IMR-90 (cell line): ENCODE data around the gene HINT2. TPM values are rescaled to one million over a fixed set of nuclear protein-coding genes. Genes with fewer than 3 reads are reported as not detected.

ENCODE experiments used
- ATAC-seq: fragments of 200-7000 bp; cut with Tn5 transposase; 2 replicates; pipeline ENCODE4 v1.9.1; 2020; ENCODE audit warnings: low read depth, mild to moderate bottlenecking, moderate library complexity
- BruUV-seq: library from RNA; stranded (reverse); fragments of 400-500 nt; replicated peaks from 2 replicates; lab custom pipeline; 2021; lab: Mats Ljungman, UMichigan
- CTCF ChIA-PET: fragments of 300-600 bp; formaldehyde crosslinking; extraction: SDS; loops from one replicate; lab custom pipeline; 2021; ENCODE audit warnings: antibody characterized with exemption; lab: Yijun Ruan, JAX
- POLR2A ChIA-PET: fragments of 300-600 bp; sonication (Branson Sonifier 250); formaldehyde crosslinking; loops from one replicate; lab custom pipeline; 2022; ENCODE audit warnings: antibody characterized with exemption; ENCODE audit not compliant: unreplicated experiment; lab: Charles Lee
- DNase-seq: peaks from one replicate; pipeline ENCODE4 v3.0.0; 2013
- H2AFZ ChIP-seq: replicated peaks from 2 replicates; pipeline ENCODE3; 2013; ENCODE audit warnings: low read length, mild to moderate bottlenecking; ENCODE audit not compliant: poor library complexity
- H2AK5ac ChIP-seq: 2 replicates; pipeline ENCODE4 v1.6.1; 2013; ENCODE audit warnings: low read depth, low read length, inconsistent platforms
- H2AK9ac ChIP-seq: replicated peaks from 2 replicates; pipeline ENCODE3; 2013; ENCODE audit warnings: mild to moderate bottlenecking, low read depth, low read length, moderate library complexity; ENCODE audit not compliant: poor library complexity
- H2BK120ac ChIP-seq: 2 replicates; pipeline ENCODE4 v1.6.1; 2013; ENCODE audit warnings: low read depth, low read length, inconsistent platforms
- H2BK15ac ChIP-seq: 3 replicates; pipeline ENCODE4 v1.6.1; 2013; ENCODE audit warnings: low read depth, low read length, inconsistent platforms
- H2BK20ac ChIP-seq: 2 replicates; pipeline ENCODE4 v1.6.1; 2013; ENCODE audit warnings: low read depth, mild to moderate bottlenecking, inconsistent platforms, low read length, moderate library complexity
- H2BK5ac ChIP-seq: 2 replicates; pipeline ENCODE4 v1.6.1; 2013; ENCODE audit warnings: mild to moderate bottlenecking, low read depth, low read length, inconsistent platforms; ENCODE audit not compliant: poor library complexity, severe bottlenecking
- H3K14ac ChIP-seq: replicated peaks from 2 replicates; pipeline ENCODE4 v1.6.1; 2013; ENCODE audit warnings: low read depth, low read length, inconsistent platforms
- H3K18ac ChIP-seq: 2 replicates; pipeline ENCODE4 v1.6.1; 2013; ENCODE audit warnings: low read depth, low read length, control low read depth
- H3K23ac ChIP-seq: 2 replicates; pipeline ENCODE4 v1.6.1; 2013; ENCODE audit warnings: low read depth, low read length, inconsistent platforms
- H3K27ac ChIP-seq: 2 replicates; pipeline ENCODE4 v1.5.1; 2013; ENCODE audit warnings: mild to moderate bottlenecking, control low read depth, low read length; ENCODE audit not compliant: insufficient read depth
- H3K27me3 ChIP-seq: 2 replicates; pipeline ENCODE4 v1.6.1; 2013; ENCODE audit warnings: low read length; ENCODE audit not compliant: control insufficient read depth, insufficient read depth
- H3K36me3 ChIP-seq: 2 replicates; pipeline ENCODE4 v1.6.1; 2013; ENCODE audit warnings: low read length, mixed read lengths; ENCODE audit not compliant: control insufficient read depth, insufficient read depth
- H3K4ac ChIP-seq: 2 replicates; pipeline ENCODE4 v1.6.1; 2013; ENCODE audit warnings: low read depth, low read length, inconsistent platforms
- H3K4me1 ChIP-seq: 2 replicates; pipeline ENCODE4 v1.6.1; 2013; ENCODE audit warnings: low read length, mixed read lengths; ENCODE audit not compliant: control insufficient read depth, insufficient read depth
- H3K4me2 ChIP-seq: 2 replicates; pipeline ENCODE4 v1.6.1; 2013; ENCODE audit warnings: low read depth, mild to moderate bottlenecking, control low read depth, low read length, moderate library complexity
- H3K4me3 ChIP-seq: 2 replicates; pipeline ENCODE4 v1.5.1; 2013; ENCODE audit warnings: low read depth, mild to moderate bottlenecking, control low read depth, low read length, moderate library complexity; ENCODE audit not compliant: insufficient read depth
- H3K56ac ChIP-seq: 2 replicates; pipeline ENCODE4 v1.6.1; 2013; ENCODE audit warnings: low read length, inconsistent platforms; ENCODE audit not compliant: insufficient read depth; ENCODE audit errors: extremely low read depth
- H3K79me1 ChIP-seq, 2 experiments: 2 replicates each; pipeline ENCODE4 v1.6.1; 2013; ENCODE audit warnings: low read length in 2 of 2, inconsistent platforms in 1 of 2, low read depth in 1 of 2
- H3K9ac ChIP-seq: 2 replicates; pipeline ENCODE4 v1.6.1; 2013; ENCODE audit warnings: low read depth, low read length, control low read depth
- H3K9me1 ChIP-seq: 2 replicates; pipeline ENCODE4 v1.6.1; 2013; ENCODE audit warnings: low read length, inconsistent platforms; ENCODE audit not compliant: insufficient read depth
- H3K9me3 ChIP-seq: 2 replicates; pipeline ENCODE4 v1.6.1; 2013; ENCODE audit warnings: low read length; ENCODE audit not compliant: control insufficient read depth, insufficient read depth
- H4K20me1 ChIP-seq: 2 replicates; pipeline ENCODE4 v1.6.1; 2013; ENCODE audit warnings: low read length, inconsistent platforms; ENCODE audit not compliant: insufficient read depth
- H4K5ac ChIP-seq: 2 replicates; pipeline ENCODE4 v1.6.1; 2013; ENCODE audit warnings: mild to moderate bottlenecking, low read depth, low read length, control low read depth
- H4K8ac ChIP-seq, 2 experiments: 2 replicates each; pipeline ENCODE4 v1.6.1; 2013; ENCODE audit warnings: low read depth in 2 of 2, low read length in 2 of 2, control low read depth in 1 of 2, inconsistent platforms in 1 of 2
- H4K91ac ChIP-seq: 2 replicates; pipeline ENCODE4 v1.6.1; 2013; ENCODE audit warnings: low read depth, low read length, inconsistent platforms; ENCODE audit not compliant: insufficient read depth
- RFX5 ChIP-seq: IDR thresholded peaks from 2 replicates; pipeline ENCODE4 v1.8.0; 2012; ENCODE audit warnings: low read depth, mild to moderate bottlenecking, low read length, moderate library complexity
- SMC3 ChIP-seq: fragments of 150-350 bp; IDR thresholded peaks from 2 replicates; pipeline ENCODE4 v1.6.1; 2016; ENCODE audit warnings: low read depth, mild to moderate bottlenecking, antibody characterized with exemption, low read length, moderate library complexity
- USF2 ChIP-seq: fragments of 150-350 bp; IDR thresholded peaks from 2 replicates; pipeline ENCODE4 v1.6.1; 2017; ENCODE audit warnings: mild to moderate bottlenecking, antibody characterized with exemption, low read length, low read depth
- WGBS, 2 experiments: methylation state at CpG; one replicate each; pipeline versions ENCODE4 v1.1.5 to v1.1.7; 2013; ENCODE audit warnings: missing lambda C conversion rate in 2 of 2; ENCODE audit not compliant: insufficient read length in 1 of 2; ENCODE audit errors: extremely low coverage in 2 of 2; 5-methylcytosine and 5-hydroxymethylcytosine counted together
- dilution Hi-C: fragments of 300-500 bp; cut with HindIII; formaldehyde crosslinking; loops from one replicate; pipeline ENCODE4 v1.14.3; 2018; ENCODE audit warnings: low sequenced_read_pairs; ENCODE audit not compliant: unreplicated experiment
- in situ Hi-C: fragments of 300-500 bp; cut with MboI; formaldehyde crosslinking; loops from 3 replicates; pipeline ENCODE4 v1.14.3; 2019; ENCODE audit warnings: low sequenced_read_pairs, inconsistent platforms, mixed read lengths
- intact Hi-C: fragments of 100-400 bp; cut with micrococcal nuclease; formaldehyde crosslinking; loops from 2 replicates; pipeline ENCODE4 v1.10.0; 2022
- polyA plus RNA-seq, 3 experiments: library from polyadenylated mRNA; depleted of rRNA; stranded (reverse); fragments of >200 nt; gene quantifications; 2 replicates each; pipeline ENCODE4 v1.2.3, GENCODE V29; 2012; ENCODE audit warnings: low replicate concordance in 1 of 3
- total RNA-seq: library from RNA; depleted of rRNA; stranded (reverse); fragments of >200 nt; gene quantifications from 2 replicates; pipeline ENCODE4 v1.2.3, GENCODE V29; 2012

HINT2 gene
- total and polyA plus RNA-seq, 2 of the 4 experiments (the other 2 are of a cell fraction): 7.5 to 20.6 TPM

DNA sequence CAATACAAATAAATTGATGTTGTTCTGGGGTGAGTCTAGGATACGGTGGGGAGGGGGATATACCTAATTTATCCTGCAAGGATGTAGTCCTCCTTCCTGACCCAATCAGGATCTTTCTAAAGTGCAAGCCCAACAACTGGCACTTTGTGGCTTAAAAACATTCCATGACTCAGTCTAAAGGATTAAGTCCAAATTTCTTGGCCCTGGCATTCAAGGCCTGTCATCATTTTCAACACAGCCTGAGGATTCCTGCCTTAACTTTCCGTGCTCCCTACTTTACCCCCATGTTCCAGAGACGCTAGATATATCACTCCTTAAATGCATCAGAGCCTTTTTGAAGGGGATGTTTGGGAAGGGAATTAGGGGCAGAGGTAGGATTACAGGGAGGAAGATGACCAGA lies 12.6 kb upstream of the HINT2 start:
- Histone ChIP-seq H3K79me1 (peaks cover 2 to 18% of the 10 kb centered on the region in 2 experiments; a peak in 3 of 4 replicates), H3K9me1 (peaks cover 17% of the 10 kb centered on the region), H3K27me3 (no peaks in the 10 kb centered on the region), H2AK9ac (no peak overlapping the region), H3K36me3 (no peaks in the 10 kb centered on the region), H3K4me3 (no peak overlapping the region), H2BK15ac (no peak overlapping the region), H2BK120ac (peak overlapping the region; percentile 32; the same call in 1 of the 2 replicates), H4K20me1 (no peaks in the 10 kb centered on the region), H3K9me3 (no peaks in the 10 kb centered on the region), H2AFZ (peak overlapping the region; percentile 4), H3K23ac (no peak overlapping the region), H3K14ac (no peak overlapping the region; the same call in 1 of the 2 replicates), H2AK5ac (peak overlapping the region; percentile 0; the same call in 1 of the 2 replicates), H4K8ac (0 out of 4 replicates have a peak overlapping the region, but pooled peaks of 1 of the 2 experiments have one; percentile 9), H3K4me1 (peaks cover 9% of the 10 kb centered on the region), H3K27ac (no peak overlapping the region), H3K9ac (no peak overlapping the region), H3K4ac (peak overlapping the region; percentile 62; the same call in 1 of the 2 replicates), H3K56ac (no peak overlapping the region), H2BK5ac (peak overlapping the region; percentile 55), H2BK20ac (no peak overlapping the region; the same call in 1 of the 2 replicates), H3K4me2 (no peak overlapping the region; the same call in 1 of the 2 replicates), H4K5ac (peak overlapping the region; percentile 39; the same call in 1 of the 2 replicates), H4K91ac (no peak overlapping the region), H3K18ac (no peak overlapping the region)
- DNase-seq: peak; percentile 71
- no peak for ATAC-seq
- TF ChIP-seq USF2 (no peak), SMC3 (no peak), RFX5 (no peak)
- WGBS, 2 experiments: no CpG with 5 or more reads among the region's 3 CpGs
- in situ Hi-C loops (no loop called here), dilution Hi-C loops (no loop called here), intact Hi-C loops (loop anchor here (10.0 kb wide), 1 partner anchor 197 kb away; no protein-coding TSS in a partner anchor)
- ChIA-PET CTCF (interaction anchor here (1.4 to 2.8 kb wide), 2 partner anchors 37 to 55 kb away, joined by 3 to 37 read pairs; no protein-coding TSS in a partner anchor), POLR2A (no interaction called here)
- BruUV-seq: no TSS peak
